H4 (cell line): ENCODE measurements around the gene WHRN. TPM values are rescaled to one million over a fixed set of nuclear protein-coding genes. Genes with fewer than 3 reads are reported as not detected.
A peak's percentile ranks its signal among the peaks of the same experiment; 100 is the strongest.

Experiments
- DNase-seq: peaks from one replicate; pipeline ENCODE4 v3.0.0-alpha.2; 2015; ENCODE audit warnings: low spot score
- total RNA-seq: library from RNA; depleted of rRNA; stranded (reverse); fragments of >200 nt; shearing (Covaris generic); gene quantifications from 2 replicates; pipeline ENCODE4 v1.2.3, GENCODE V29; 2014

Gene WHRN
- total RNA-seq, 1 experiment from 2014 or later, result 1.5 TPM

DNA sequence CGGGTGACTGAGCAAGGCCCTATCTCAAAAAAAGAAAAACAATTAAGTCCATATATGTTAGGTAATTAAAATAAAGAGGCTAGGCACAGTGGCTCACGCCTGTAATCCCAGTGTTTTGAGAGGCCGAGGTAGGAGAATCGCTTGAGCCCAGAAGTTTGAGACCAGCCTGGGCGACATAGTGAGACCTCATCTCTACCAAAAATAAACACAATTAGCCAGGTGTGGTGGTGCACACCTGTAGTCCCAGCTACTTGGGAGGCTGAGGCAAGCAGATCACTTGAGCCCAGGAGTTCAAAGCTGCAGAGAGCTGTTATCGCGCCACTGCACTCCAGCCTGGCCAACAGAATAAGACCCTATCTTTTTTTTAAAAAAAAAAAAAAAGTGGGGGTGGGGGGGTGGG lies 12.3 kb downstream of the WHRN start:
- DNase-seq, result no peak

DNA sequence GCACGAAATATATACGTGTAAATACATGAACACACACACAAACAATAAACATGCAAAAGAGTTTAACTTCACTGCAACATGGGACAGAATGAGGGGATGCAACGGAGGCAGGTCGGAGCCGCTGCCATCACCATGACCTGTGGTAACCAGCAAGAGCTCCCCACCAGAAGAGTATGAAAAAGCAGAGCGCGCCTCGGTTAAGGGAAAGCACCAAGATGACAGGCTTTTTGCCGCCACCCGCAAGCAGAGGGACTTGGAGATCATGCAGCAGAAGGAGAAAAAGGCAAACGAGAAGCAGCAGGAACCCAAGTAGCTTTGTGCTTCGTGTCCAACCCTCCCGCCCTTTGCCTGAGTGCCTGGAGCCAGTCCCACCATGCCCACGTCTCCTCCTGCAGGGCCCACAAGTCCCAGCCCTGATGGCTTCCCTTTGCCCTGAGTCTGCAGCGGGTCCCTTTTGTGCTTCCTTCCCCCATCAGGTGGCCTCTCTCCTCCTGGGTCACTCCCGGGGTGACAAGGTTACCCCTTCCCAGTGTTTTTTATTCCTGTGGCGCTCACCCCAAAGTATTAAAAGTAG lies 13.8 kb downstream of the WHRN start:
- DNase-seq, result no peak

DNA sequence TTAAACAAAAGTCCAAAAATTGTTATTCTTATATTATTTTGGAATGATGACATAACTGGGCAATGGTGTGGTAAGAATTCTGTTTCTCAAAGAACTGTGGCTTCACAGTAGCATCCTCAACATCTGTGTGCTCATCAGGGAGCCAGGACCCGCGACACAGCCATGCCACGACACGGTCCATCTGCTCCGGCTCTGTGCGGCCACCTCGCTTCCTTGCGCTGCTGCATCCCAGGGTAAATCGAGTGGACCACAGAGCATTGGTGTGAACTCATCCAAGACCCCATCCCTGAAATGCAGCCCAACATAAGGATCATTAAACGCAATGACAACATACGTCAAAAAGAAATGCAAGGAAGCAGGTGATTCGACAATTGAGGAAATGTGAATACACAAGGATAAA lies 15.3 kb downstream of the WHRN start:
- DNase-seq, result no peak

DNA sequence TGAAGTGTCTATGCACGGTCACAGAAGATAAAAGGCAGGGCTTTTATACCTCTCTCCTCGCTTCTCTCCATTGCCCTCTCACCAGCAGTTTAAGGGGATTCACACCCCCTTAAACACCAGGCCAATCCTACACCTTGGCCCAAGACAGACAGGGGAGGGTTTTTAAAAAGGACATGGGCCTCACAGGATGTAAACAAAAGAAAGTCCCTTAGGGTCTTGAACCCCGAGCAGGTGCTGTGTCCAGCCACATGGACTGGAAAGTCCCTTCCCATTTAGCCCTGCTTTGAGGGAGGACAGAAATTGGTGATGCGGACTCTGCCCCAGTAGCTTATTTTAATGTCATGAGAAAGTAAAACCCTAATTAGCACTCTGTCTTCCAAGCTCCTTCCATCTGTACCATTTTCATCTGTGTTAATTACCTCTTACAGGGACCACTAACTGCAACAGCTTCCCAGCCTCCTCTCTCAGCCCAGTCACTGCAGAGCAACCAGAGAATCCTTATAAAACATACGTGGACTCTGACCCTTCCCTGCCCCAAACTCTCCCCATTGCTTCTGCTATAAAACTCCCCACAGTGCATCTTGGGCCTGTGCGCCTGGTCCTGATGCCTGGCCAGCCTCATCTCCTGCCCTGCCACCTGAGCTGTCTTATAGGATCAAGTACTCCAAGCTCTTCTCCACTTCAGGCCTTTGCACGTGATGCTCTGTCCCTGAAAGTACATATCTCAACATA lies 16.7 kb downstream of the WHRN start:
- DNase-seq, result no peak

DNA sequence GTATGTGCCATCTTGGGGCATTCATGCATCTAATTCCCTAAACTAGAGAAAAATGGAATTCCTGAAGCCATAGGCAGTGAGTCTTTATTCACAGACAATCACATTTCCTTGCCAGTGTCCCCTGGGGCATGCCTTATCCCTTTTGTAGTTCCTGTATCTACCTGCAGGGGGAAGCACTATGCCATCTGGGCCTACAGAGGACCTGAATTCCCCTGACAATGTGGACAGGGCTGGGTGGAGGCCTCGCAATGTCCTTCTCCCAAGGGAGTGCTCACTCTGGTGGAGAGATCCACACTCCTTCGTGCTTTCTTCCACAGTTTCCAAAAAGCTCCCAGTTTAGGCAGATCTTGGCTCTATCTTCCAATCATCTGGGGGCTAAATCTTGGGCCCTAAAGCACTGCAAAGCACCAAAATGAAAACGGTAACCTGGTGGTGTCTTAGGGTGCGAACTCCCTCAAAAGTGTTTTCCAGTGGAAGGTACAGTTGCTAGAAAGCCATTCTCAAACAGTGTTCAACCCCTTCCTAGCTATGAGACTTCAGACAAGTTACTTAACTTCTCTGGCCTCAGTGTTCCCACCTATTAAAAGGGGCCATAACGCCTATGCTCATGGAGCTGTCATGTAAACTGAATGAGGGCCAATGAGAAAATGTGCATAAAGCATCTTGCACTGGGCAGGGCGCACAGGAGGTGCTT lies 17.5 kb downstream of the WHRN start:
- DNase-seq, result peak; percentile 65

DNA sequence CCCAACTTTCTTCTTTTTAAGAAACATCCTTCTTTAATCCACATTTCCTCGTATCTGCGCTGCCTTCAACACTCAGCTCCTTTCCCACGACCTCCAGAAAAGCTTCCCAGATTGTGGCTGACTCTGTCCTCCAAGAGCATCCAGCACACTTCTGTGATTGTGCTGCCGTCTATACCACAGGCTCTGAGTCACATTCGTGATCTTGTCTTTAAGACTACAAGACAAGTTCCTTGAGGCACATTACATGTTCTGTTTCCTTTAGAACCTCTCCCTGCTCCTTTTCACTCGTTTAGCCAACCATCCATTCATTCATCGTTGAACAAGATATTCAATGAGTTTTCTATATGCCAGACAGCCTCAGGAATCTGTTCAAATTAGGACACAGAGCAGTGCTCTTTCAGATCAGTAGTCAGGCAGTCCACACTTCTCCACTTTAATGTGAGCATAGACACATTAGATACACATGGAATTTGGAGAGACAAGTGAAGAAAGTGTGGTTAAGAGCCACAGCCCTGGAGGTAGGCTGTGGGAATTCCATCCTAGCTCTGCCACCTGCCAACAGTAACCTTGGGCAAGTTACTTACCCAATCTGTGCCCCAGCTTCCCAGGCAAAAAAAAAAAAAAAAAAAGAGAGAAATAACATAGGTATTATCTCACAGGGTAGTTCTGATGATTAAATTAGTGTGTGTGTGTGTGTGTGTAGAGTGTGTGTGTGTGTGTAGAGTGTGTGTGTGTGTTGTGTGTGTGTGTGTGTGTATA lies 18.9 kb downstream of the WHRN start:
- no peak for DNase-seq

DNA sequence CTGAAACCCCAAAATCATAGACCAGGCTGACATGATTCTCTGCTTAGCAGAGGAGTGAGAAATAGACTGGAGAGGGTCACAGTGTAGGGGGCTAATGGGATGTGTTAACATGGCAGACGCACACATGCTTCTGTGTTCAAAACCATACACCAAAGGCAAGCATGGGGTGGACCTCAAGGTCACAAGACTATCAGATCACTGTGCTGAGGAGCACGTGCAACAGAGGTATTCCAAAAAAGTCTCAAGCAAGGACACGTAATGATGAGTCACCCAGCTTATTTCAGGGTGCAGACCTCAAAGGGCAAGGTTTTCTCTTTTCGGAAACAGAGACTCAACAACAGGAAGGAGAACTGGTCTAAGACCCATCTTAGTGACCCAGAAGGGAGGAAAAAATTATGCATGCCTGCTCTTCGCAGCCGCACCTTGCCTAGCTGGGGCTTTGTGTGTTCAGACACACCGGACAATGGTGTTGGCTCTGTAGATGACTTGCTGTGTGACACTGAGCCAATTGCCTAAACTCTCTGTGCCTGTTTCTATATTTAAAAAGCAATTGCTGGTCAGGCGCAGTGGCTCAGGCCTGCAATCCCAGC lies 20.3 kb downstream of the WHRN start:
- peak; percentile 61 for DNase-seq

DNA sequence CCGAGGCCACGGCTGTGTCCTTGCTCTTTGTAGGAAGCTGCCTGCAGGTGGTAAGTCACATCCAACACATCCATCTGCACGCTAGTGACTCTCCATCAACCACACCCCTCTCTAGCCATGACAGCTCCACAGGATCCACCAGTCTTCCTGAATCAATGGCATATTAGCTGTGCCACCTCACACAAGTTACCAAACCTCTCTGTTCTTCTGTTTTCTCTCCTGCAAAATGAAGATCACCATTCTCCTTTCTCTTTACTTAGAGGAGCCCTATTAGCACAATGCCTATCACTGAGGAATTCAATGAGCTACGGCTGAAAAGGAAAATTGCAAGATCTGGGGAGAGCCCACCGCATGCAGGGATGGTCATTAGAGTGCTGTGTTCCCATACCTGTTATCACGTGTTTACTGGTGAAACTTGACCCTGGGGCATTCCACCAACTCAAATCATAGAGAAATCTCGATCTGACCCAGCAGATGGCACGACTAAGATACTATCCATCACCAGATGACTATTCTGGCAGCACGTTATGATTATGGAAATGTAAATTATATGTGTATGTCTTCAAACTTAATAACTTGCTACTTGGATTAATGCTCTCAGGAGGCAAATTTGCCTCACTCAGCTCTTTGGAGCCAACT lies 20.9 kb downstream of the WHRN start:
- no peak for DNase-seq

DNA sequence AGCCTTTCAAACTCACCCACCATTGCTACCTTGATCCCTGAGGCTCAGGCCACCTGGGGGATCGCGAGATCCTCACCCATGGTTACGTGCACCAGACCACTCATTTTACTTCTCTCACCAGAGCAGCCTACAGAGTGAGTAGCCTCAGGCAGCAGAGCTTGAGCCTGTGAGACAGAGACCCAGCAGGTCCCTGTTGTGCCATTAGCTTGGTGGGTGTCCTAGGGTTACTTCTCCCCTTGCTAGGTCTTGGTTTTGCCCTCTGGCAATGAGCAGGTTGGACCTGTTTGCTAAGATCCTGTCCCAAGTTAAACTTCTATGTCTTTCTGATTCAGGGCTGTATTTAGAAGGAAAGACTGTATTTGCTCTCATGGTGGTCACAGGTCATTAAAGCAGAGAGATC lies 21.8 kb downstream of the WHRN start:
- no peak for DNase-seq

DNA sequence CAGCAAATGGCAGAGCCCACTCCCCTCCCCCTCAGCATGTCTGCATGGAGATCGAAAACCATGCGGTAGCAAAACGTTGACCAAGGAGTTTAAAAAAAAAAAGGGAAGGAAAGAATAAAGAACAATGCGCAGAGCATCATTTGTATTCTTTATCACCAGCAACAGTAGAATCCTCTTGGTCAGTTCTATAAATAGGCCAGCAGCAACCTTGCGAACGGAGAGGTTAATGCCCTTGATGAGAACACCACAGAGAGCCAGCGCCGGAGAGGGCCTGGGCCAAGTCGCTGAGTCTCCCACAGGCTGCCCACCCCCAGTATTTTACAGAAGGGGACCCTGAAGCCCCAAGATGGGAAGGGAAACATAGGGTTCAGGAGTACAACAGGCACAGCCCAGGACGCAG lies 22.7 kb downstream of the WHRN start:
- DNase-seq, result no peak

DNA sequence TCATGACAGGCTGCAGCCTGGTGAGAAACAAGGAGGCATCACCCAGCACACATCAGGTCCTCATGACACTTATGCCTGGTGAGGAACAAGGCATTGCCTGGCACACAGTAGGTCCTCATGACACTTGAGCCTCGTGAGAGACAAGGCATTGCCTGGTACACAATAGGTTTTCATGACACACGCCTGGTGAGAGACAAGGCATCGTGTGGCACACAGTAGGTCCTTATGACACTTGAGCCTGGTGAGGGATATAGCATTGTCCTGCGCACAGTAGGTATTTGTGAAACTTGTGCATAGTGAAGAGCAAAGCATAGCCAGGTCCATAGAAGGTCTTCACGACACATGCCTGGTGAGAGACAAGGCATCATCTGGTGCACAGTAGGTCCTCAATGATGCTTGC lies 23.5 kb downstream of the WHRN start:
- DNase-seq, result no peak

DNA sequence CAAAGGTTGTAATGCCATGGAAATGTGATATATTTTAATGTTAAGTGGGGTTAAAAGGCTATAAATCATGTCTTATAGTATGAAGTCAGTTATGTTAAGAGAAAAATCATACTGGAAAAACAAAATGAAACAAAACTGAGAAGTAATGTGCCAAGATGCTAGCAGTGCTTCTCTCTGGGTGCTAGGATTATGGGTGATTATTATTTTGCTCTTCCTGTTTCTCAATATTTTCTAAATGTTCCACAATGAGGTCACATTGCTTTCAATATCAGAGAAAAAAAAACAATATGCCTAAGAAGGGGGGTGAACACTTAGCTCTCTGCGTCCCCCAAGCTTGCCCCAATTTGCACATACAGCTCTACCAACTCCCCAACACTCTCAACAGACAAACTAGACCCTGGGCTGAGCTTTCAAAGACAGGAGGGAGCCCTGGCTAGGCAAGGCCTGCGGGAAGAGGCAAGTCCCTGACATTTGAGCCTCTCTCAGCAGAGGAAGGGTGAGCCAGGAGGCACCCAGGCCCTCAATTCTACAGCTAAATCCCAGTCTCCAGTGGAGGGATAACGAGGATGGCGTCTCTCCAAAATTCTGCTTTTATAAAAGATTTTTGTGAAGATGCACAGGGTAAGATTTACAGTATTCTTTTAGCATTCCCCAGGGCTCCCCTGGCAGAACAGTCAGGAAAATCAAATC lies 24.4 kb downstream of the WHRN start:
- no peak for DNase-seq

DNA sequence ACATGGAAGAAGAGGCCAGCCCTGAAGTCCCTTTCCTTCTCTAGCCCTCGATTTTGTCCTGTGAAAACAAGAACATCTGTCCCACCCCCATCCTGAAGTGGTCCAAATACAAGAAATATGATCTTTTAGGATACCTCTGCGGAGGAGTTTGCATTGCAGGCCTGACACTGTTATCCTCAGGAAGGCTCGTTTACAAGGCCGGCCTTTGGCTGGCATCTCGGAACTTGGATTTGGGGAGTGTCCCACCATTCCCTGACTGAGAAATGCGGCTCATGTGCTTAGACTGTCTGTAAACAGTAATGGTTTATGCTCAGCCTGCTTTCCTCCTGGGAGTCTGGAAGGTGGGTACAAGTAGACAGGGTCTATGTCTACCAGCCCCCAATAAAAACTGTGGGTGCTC lies 26.4 kb downstream of the WHRN start:
- no peak for DNase-seq

DNA sequence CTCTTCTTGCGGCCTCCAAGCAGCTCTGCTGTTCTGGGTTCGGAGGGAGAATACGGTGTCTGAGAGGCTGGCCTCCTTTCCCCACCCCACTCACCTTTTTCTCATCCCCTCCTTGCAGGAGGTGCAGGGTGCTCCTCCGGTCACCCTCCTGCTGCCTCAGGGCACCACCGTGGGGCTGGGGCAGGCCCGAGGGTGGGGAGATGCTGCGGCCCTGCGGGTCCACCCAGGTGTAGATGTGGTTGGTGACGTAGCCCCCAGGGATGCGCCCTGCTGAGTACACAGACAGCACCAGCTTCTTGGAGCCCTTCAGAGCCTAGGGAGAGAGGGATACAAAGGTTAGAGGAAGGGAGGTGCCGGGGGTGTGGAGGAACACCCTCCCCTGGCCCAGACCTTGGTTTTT lies 26.8 kb downstream of the WHRN start:
- DNase-seq, result no peak

DNA sequence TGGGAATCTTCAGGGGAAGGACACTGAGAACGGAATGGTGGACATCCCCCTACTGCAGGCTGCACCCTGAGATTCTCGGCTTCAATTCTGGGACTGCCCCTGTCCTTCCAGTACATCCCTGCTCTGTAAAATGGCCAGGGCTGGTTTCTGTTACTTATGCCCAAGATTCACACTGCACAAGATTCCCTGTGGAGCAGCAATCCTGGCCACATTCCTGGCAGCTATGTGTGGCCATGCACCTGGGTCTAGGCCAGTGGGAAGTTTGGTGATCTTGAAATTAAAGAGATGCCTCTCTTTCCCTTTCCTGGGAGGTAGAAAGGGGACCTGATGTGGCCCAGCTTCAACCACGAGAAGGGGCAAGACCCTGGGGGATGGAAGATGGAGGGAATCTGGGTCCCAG lies 27.6 kb downstream of the WHRN start:
- no peak for DNase-seq

DNA sequence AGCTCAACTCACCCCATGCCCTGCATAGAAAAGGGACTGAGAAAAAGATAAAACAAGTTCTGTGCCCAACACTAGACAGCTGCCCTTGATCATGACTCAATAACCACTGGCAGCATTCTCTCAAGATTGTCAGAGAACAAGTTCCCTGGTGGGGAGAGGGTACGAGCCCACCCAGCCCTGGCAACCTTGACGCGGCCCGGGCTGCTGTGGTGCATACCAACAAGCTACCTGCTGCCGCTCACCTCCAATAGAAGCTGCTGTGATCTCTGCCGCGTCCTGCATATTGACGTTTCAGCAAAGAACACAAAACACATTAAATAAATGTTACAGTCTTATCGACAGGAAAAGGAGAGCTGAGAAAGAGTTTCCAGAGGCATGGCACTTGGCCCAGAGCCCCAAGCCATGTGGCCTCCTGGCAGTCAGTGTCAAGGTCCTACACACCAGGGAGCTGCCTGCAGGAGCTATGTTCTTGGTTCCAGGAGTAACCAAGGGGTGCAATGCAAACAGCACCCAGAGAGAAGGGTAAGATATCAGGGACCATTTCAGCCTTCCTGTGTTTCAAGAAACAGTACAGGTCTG lies 28.3 kb downstream of the WHRN start:
- no peak for DNase-seq

DNA sequence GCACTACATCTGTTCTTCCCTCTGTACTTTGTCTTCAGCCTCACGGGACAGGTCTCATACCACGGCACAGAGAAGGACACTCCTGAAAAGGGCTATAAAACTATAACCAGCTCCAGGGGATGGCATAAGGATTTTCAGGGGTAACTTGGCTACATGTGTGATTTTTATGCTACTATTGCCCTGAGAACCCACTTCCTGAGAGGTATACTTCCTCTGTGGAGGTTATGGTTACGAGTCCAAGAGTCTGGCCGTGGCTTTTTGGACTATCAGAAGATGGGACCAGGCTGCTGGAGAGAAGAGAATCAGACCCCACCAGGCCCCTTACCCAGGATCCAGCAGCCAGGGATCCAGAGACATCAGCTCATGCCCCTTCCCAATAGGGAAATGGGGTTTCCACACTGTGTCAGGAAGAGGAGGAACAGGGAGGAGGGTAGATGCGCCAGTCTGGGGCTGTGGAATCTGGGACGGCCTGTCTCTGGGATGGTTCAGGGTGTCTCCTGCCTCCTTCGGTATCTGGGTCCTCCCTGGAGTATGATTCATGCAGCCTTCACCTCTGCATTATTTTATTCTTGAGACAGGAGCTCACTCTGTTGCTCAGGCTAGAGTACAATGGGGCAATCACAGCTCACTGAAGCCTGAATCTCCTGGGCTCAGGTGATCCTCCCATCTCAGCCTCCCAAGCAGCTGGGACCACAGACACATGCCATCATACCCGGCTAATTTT lies 29.7 kb downstream of the WHRN start:
- no peak for DNase-seq

DNA sequence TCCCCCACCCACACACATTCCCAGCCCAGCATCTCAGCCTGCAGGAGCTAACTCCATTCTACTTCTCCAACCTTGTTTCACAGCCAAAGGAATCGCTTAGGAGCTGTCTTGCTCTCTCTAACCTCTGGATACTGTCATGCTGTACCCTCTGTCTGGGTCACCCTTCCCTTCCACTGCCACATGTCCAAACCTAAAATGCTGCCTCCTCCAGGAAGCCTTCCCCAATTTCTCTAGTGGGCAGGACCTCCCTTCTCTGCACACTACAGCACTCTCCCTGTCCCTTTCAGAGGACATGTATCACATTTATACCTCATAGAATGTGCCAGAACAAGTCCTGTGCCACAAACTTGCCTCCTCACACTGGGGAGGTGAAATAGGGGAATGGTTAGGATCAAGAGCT lies 30.8 kb downstream of the WHRN start:
- no peak for DNase-seq

DNA sequence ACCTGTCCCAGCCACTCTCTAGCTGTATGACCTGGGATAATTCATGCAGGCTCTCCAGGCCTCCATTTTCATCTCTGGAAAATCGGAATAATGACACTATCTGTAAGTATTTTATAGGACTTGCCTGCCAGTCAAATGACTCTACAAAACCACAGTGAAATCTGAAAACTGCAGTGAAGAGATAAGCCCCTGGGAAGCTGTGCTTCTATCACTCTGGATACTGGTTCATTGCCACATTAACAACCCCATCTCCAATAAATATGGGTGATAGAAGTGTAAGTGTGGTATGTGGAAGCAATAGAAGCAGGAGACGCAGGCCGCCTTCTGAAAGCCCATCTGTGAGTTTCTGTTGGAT lies 31.8 kb downstream of the WHRN start:
- no peak for DNase-seq

DNA sequence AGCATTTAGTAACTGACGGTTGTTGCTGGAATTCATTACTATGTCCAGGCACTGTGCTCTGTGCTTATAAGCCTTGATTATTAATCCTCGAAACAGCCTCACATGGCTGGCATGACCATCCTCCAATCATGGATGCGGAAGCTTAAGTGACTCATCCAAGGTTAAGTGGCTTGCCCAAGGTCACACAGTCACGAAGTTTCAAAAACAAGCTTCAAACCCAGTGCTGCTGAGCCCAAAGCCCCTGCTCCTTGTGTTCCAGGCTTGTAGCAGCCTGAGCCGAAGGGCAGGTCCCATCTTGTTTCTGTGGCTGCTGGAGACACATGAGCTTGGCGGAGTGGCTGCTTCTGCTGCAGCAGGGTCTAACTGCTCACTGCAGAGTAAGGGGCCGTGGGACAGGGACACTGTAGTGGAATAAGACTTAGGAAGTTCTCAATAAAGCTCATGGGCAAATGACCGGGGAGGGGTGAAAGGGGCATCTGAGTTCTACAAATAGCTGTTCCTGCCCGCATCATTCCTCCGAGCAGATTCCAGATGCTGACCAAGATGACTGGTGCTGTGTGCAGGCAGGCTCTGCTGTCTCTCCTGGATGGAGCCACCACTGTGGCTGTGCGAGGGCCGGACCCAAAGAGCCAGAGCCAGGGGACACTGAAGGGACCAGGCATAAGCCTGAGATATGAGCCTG lies 32.4 kb downstream of the WHRN start:
- no peak for DNase-seq
